Epidermal melanocyte (primary cell): ENCODE measurements around the gene ADGRG6.
"Not testable (repeated sequence)": the region's sequence is repeated elsewhere in the genome, so short reads cannot be mapped to it uniquely, and the experiment has no call there.

Experiments
- DNase-seq: peaks from one replicate; pipeline ENCODE4 v3.0.0; 2011; ENCODE audit warnings: low spot score; ENCODE audit not compliant: insufficient read length

Gene ADGRG6

DNA sequence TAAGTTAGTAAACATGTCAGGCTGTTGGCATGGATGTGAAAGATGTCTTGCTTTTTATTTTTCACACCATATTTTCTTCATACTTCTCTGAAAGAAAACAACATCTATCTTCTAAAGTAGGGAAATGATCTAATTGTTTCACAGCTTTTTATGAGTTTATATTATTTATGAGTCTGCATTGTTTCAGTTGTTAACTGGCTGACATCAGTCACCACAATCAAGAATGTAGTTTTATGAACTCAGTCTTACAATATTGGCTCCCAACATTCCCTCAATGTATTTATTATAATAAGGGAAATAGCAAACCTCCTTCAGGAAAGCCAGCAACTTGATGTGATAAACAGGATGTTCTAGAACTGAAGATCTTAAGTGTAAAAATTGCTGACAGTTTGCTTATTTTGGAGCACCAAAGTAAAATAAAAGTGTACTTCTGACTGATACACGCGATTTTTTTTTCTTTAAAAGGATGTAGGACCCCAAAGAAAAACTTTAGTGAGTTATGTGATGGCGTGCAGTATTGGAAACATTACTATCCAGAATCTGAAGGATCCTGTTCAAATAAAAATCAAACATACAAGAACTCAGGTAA lies 106.0 kb downstream of the ADGRG6 start:
- no peak for DNase-seq

DNA sequence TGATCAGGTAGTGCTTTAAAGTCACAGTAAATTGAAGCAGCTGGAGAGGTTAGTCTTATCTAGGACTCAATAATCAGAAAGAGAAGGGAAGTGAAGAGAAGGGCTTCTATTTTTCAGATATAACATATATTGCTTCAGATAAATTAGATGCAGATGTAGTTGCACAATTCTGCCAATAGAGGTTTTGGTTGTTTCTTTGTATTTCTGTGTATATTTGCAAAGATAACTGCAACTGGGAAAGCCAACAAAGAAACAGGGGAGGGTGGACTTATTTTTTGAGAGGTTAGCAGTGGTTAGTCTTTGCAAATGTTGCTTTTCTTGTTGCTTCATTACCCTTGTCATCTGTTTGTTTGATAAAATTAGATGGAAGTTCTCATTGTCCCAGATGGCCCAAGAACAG lies 106.6 kb downstream of the ADGRG6 start:
- no peak for DNase-seq

DNA sequence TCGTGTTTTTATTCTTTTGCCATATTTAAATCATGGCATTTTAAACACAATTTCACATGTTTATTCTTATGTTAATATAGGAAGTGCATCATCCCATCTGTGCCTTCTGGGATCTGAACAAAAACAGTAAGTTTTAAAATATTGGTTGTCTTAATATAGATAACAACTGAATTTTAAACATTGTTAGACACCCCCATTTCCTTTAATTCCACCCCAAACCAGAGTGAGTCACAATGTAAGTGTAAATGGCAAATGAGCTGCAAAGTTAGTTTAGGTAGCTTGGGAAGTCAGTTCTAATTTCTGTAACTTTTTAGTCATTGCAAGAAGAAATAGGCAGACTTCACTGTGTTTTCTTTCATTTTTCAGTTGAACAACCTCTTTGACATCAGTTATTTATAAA lies 108.0 kb downstream of the ADGRG6 start:
- DNase-seq = no peak

DNA sequence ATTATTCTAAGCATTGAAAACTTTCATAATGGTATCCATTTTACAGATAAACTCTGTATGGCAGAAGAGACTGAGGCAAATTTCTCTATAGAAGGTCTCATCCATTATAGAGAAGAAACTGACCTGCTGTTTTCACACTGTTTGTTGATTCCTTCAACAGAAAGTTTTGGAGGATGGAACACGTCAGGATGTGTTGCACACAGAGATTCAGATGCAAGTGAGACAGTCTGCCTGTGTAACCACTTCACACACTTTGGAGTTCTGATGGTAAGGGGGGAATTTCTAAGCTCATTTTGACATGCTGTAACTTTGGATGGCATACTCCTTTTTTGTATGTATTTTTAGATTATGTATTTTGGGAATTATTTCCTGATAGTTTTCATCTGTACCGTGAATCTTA lies 109.3 kb downstream of the ADGRG6 start:
- DNase-seq = no peak

DNA sequence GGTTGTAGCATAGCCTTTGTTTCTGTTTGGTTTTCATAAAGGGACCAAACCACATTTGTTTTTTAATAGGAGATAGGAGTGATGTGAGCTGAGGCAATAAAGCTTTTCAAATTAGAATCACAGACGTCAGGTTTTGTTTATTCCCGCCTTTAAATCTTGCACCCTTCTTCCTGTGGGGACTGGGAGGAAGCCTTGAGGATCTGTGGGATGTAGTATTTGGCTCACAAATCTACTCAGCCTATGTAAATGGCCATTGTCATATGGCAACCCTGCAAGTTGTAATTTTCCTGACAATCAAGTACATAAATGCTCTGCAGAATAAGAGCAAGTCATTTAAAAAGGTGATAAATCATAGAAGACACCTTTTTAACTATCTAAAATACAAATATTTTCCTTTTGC lies 110.4 kb downstream of the ADGRG6 start:
- DNase-seq = no peak

GRCh38 chr6:142412658-142413057 lies 110.9 kb downstream of the ADGRG6 start:
- no peak for DNase-seq

DNA sequence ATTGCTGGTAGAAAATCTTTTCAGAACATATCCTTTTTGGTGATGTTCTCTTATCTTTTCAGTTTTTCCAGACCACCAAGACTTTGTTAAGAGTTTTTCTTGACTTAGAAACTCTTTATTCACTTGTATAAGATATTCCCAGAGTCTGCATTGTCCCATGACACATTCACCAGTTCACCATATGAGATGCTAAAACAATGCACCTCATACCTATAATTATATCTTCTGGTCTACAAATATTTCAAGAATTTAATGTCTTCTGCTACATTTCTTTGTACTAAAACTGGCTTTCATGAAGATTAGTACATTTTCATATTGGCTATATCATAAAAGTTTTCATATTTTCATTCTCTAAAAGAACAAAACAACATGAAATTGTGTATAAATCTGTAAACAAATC lies 111.3 kb downstream of the ADGRG6 start:
- no peak for DNase-seq

DNA sequence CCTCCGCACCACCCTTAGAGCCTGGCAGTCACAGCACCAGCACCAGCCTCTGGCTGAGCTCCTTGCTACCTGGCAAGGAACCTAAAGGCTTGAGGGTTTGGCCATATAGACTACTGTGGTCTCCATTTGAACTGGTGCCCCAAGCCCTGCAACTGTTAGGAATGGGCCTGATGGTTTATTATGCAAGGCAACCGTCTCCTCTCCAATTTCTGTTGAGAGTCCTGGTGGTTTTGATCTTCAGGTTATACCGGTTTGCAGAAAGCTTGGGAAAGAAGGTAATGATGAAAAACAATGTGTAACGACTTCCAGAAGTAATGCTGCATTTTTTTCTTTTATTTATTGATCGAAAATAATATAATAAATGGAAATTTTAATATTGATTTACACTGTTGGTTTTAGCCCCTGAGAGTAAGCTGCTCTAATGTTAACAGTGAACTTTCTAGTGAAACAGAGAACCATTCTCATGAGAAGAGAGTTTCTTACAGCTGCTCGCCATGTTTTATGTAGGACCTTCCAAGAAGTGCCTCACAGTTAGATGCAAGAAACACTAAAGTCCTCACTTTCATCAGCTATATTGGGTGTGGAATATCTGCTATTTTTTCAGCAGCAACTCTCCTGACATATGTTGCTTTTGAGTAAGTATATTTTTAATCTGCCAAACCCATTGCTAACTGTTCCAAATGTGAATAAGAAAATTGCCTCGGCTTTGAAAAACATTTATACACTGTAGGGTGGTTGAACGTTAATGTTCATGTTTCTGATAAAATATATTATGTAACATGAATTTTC lies 112.8 kb downstream of the ADGRG6 start:
- DNase-seq = no peak

DNA sequence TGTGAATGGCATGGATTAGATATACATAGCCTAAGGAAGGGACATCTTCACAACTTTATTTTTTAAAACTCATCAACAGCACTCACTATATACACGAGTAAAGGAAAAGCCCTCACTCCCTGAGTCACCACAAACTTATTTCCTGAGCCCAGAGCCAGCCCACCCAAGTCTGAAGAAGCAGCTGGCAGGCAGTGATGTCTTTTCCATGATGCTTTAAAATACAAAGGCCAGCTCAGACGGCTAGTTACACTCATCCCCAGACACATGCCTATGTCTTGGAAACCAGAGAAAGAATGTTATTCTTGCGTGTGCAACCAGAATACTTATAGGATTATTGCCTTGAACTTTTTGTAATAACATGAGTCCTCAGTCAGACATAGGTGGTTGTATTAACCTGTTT lies 114.4 kb downstream of the ADGRG6 start:
- DNase-seq = no peak

GRCh38 chr6:142416686-142417085 lies 114.9 kb downstream of the ADGRG6 start:
- DNase-seq = no peak

DNA sequence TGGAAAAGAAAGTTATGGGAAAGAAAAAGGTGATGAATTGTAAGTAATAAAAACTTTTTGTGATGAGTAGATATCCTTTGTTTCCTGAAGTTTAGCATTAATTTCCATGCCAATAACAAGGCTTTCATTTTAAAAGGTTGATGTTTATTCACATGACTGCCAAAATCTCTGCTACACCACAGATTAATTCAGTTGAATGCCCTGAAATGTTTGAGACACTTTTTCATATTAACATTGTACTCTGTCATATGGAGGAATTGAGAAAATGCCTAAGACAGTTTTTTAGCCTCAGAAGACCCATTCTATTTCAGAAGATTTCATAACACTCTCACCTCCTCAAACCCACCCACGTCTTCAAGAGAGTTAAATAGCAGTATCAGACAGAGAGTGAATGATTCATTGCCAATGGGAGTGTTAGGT lies 115.5 kb downstream of the ADGRG6 start:
- no peak for DNase-seq

GRCh38 chr6:142419071-142419470 lies 117.3 kb downstream of the ADGRG6 start:
- DNase-seq = no peak

DNA sequence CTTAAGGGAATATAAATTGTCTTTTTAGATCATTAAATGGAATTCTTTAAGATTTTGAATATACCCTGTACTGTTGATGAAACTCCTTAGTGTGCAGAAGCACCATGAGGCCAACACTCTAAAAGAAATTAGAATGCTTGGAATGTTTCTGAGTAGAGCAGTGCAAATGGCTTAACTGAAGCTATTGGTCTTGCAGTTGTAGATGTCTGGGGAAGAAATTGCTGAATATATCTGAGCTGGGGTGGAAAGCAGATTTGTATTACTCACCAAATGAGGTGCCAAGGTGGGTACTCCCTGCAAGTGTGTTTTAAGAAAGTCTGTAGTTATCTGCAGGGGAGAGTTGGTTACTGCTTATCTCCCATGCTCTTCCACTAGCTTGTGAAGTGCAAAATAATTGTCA lies 119.0 kb downstream of the ADGRG6 start:
- DNase-seq = no peak

- DNase-seq = no peak
These were observed 119.7 kb downstream of the ADGRG6 start for GRCh38 chr6:142421285-142422117.

DNA sequence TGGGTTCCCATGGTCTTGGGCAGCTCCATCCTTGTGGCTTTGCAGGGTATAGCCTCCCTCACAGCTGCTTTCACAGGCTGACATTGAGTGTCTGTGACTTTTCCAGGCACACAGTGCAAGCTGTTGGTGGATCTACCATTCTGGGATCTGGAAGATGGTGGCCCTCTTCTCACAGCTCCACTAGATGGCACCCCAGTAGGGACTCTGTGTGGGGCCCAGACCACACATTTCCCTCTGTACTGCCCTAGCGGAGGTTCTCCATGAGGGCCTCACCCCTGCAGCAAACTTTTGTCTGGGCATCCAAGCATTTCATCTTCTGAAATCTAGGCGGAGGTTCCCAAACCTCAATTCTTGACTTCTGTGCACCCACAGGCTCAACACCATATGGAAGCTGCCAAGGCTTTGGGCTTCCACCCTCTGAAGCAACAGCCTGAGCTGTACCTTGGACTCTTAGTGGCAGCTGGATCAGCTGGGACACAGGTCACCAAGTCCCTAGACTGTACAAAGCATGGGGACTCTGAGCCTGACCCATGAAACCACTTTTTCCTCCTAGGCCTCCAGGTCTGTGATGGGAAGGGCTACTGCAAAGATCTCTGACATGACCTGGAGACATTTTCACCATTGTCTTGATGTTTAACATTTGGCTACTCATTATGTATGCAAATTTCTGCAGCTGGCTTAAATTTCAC lies 124.8 kb downstream of the ADGRG6 start:
- DNase-seq = not testable (repeated sequence)

DNA sequence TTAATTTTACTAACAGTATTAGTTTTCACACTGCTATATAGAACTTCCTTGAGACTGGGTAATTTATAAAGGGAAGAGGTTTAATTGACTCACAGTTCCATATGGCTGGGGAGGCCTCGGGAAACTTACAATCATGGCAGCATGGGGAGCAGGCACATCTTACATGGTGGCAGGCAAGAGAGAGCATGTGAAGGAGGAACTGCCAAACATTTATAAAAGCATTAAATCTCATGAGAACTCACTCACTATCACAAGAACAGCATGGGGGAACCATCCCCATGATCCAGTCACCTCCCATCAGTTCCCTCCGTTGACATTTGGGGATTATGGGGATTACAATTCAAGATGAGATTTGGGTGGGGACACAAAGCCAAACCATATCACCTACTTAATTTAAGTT lies 126.7 kb downstream of the ADGRG6 start:
- not testable (repeated sequence) for DNase-seq

DNA sequence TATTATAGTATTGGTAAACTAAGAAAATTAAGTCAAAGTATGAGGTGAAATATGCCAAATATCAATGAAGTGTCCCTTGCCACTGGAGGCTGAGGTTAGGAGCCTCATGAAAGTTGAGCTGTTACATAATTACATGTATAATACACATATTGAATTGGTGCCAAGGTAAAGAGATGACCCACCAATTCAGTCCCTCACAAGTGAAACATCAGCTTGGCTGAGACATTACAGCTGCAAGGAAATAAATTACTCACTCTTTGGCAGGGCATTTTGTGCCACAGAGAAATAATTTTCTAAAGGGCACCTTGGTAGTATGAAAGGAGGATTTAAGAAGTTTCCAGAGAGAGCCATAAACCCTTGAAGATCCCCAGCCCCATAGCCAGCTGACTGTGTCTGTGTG lies 127.4 kb downstream of the ADGRG6 start:
- DNase-seq = no peak

DNA sequence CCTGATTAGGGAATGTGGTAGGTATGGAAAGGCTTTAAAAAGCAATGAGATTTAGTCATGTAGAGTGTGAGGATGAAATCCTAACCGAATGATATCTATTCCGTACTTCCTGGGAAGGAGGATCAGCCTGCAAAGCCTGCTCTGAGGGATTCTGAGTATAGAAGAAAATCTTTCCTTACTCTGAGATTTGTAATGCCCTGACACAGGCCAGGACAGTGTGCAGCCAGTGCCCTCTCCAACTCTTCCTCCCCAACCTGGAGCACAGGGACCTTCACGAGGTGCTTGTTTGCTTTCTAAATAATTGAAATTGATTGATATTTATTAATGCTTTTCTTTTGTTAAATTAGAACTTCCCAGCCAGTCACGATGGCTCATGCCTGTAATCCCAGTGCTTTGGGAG lies 131.6 kb downstream of the ADGRG6 start:
- DNase-seq = no peak

- no peak for DNase-seq
These were observed 137.1 kb downstream of the ADGRG6 start for GRCh38 chr6:142438898-142439297.

GRCh38 chr6:142440600-142441293 lies 138.9 kb downstream of the ADGRG6 start:
- no peak for DNase-seq

GRCh38 chr6:142441716-142442115 lies 139.9 kb downstream of the ADGRG6 start:
- no peak for DNase-seq
